Activated CD4-positive, CD25-positive, alpha-beta regulatory T cell (primary cell): ENCODE data around the gene BANP.
"Not testable (repeated sequence)": the region's sequence is repeated elsewhere in the genome, so short reads cannot be mapped to it uniquely, and the experiment has no call there.

Source experiments
- DNase-seq, 4 experiments: peaks; one replicate each; lab custom pipeline; 2025; lab: John Stamatoyannopoulos, UW

The BANP gene

DNA sequence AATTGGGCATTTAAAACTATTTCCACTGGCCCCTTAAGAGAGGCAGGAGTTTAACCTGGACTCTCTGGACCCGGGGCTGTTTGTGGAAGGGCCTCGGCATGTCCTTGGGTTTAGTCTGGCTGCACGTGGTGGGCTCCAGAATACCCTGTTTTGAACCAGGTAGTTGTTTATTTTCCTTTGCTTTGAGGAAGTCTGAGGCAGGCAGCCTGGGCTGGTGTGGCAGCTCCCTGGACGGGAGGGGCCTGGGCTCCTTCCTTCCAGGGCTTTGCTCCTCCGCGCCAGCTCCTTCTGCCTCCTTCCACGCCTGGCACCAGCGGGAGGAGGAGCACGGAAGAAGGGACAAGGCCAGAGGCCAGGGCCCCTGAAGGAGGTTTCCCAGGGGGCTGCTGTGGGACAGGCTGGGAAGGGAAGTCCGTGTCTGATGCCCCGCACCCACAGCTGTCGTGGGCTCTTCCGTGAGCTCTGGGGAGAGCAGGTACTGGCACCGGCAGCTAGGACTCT is 15.5 kb downstream of the BANP start:
- DNase-seq = no peak

DNA sequence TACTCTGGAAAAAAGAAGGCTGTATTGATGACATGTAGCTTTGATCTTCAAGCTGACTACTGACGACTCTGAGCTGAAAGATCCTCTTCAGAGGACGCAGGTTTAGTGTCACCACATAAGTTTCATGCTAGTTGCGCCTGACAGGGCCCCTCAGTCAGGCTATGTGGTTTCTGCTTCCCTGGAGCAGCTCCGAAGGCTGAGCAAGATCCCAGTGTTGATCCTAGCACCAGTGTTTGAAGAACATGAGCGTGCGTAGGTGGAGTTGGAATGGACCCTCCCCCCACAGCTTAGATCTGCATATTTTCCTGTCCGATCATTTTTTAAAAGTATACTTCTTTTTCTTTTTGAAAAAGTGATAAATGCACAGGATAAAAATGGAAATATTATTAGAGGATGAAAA is 17.3 kb downstream of the BANP start:
- no peak for DNase-seq

DNA sequence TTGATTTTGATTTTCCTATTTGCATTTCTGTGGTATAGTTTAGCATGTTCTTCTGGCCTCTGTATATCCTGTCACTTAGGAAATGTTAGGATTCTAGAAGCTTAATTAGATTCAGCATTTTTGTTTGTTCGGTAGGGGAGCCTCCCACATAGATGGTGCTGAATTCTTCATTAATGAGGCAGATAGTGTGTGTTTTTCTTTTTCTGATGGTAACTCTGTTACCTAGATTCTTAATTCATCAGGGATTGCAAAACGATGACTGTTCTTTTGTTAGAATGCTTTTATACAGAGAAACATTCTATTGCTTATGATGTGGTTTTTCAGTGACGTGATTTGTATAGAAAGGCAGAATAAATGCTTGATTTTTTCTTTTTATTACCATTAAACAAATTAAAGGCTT is 19.0 kb downstream of the BANP start:
- DNase-seq = no peak

DNA sequence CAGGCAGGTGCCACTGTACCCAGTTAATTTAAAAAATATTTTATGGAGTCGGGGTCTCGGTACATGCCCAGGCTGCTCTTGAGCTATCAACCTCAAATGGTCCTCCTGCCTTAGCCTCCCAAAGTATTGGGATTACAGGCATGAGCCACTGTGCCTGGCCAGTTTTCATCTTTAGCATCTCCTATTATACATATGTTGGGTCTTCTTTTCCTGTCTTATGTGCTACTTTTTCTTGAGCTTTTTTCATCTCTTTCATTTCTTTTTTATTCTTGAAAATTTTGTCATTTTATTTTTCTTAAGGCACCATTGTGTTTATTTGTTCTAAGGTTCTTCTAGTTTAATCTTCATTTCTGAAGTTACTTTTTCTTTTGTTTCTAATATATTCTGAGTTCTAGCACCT is 20.7 kb downstream of the BANP start:
- no peak for DNase-seq

DNA sequence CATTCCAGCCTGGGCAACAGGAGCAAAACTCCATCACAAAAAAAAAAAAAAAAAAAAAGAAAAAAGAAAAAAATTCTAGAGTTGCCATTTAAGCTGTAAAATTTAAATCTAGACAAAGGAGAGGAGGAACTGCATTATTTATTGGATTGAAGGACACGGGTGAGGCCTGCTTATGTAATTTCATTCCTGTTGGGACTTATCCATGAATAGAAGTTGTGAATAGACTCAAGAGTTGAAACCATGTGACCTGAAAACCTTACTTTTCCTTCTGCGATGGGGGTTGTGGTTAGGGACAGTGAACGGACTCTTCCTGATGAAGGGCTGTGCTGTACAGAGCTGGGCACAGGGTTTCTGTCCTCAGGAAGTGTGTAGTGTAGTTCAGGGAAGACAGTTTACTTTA is 22.5 kb downstream of the BANP start:
- DNase-seq = no peak

DNA sequence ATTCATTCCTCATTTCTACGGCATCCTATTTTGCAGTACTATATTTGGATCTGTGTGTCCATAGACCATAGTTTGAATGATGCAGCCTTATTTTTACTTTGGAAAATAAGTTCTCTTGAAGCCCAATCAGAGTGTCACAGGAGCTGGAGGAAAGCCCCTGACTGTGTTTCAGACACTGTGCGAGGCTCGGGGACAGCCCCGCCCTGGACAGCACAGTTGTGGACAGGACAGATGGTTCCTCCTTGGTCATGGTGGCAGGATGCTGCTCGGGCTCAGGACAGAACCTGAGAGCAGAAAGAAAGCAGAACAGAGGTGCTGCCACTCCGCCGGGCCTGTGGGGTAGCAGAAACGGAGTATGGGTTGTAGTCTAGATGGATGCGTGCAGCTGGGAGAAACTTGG is 22.9 kb downstream of the BANP start:
- no peak for DNase-seq

DNA sequence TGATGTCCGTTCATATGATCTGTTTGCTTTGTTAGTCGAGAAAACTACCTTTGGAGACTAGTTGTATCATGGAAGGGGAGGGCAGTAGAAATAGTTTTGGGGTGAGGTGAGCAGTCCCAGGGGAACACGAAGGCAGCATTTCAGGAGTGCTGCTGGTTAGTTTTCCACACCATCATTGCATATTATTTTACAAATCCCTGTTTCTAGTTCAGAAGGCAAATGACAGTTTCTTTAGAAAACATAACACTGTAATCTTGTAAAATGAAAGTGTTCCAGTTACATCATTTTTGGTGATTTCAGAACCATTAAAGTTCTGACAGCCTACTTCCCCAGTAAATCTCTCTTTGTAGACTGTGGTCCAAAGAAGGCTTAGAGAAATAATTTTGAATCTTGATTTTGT is 25.4 kb downstream of the BANP start:
- DNase-seq = no peak

DNA sequence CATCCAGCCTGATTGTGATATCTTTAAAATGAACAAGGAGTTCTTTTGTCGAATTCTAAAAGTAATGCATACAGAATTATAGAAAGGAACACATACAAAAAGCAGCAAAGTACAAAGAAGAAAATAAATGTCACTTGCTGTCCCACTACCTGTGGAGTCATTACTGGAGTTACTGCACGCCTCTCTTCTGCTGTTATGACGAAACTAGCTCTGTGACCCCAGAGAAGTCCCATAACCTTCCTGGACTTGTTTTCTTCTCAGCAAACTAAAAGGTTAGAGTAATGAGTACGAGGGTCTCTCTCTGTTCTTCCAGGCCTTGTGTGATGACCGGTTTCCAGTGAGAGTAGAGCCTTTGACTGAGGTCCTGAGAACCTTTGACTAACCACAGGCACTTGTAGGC is 26.9 kb downstream of the BANP start:
- DNase-seq = no peak

DNA sequence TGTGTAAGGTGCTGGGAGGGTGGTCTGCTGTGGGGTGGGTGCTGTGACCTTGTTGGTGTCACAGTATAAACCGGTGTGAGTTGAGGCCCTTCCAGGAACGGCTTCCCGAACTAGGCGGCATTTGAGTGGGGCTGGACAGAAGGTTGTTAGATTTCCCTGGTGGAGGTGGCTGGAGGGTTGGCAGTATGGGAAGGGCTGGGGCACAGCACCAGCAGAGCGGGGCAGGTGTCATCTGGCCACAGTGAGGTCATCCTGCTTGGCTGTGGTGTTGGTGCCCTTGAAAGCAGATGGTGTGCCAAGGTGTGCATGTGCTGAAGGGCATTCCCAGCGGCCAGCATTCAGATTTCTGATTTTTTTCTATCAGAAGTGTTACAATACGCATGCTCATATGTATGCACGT is 28.1 kb downstream of the BANP start:
- no peak for DNase-seq

DNA sequence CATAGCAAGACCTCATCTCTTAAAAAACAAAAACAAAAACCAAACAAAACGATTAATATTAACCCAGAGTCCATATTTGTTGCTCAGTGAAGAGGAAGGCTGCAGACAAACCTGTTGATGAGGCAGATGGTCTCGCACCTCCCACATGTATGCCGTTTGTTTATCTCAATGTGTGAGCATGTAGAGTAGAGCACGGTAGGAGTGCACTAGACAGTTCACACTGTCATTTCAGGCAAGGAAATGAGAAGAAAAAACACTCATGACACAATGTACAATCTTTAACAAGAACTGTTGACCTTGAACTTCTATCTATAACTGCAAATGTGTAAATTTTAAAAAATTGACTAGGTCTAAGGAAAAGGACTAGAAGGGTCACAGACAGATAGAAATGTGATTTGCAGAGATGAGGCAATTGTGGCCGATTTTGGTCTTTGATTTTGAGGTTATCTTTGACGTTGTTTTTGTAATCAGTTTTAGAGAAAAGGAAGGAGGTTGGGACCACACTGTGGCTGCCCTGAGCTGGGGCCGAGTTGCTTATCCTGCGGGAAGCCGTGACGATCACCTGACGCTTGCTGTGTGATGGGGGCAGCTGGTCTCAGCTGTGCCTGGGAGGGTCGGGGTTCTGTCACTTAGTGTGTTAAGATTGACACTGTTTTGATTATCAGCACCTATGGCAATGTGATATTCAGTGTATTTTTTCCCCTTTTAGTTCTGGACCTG is 28.8 kb downstream of the BANP start:
- DNase-seq = not testable (repeated sequence)

DNA sequence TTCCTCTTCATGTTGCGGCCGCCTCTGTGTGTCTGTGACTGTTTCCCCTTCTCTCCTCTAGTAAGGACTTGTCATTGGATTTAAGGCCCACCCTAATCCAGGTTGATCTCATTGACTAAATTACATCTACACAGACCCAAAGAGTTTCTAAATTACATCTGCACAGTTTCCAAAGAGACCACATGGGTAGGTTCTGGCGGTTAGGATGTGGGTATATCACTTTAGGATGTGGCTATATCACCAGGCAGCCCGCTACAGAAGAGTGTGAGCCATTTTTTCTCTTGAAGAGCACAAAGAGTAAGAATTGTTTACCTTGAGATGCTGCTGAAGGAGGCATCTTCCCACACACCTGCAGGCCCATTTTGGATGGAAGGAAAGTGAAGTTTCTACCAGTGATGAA is 30.1 kb downstream of the BANP start:
- DNase-seq = not testable (repeated sequence)

DNA sequence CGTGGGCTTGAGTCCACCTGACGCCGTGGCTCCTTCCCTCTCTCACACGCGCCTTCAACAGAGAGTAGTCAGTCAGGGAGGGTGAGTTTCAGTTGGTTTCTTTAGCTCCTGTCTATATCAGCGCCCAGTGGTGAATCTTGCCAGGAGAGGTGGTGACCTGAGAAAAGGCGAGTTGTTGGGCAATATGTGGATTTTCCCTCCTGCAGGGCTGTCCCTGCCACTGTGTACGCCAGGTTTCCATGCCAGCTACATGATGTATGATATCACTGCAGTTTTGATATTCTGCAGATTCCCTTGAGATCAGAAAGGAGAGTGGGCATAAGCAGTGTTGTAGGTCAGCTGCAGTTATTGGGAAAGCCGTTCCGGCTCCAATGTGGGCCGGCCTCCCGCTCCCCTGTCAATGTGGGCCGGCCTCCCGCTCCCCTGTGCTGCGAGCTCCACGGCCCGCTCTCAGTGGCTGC is 31.4 kb downstream of the BANP start:
- DNase-seq = no peak

DNA sequence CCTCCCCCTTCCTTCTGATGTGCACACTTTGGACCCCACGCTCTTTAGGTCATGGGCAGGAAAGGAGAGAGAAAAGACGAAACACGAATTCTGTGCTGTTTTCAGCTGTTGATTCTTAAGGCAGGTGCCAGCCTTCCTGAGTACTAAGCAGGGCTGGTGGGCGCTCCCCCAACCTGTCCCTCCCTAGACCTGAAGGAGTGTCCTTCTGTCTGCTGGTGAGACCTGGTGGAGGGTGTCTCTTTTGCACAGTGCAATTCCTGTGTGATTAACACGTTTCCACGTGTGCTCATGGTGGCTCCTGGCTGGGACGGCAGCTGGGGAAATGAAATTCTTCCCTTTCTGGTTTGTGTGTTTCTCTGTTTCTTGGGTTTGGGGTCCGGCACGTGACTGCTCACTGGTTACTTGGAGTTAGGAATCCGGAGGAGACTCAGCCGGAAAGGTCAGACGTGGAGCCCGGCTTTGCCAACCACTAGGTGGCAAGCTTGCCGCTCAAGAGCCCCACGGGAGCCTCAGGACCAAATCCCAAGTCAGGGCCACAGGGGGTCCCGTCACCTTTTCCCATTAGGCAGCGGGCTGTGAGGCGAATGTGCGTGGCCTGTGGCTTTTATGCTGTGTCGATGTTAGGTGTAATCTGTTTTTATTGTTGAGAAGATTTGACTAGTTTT is 32.0 kb downstream of the BANP start:
- not testable (repeated sequence) for DNase-seq

DNA sequence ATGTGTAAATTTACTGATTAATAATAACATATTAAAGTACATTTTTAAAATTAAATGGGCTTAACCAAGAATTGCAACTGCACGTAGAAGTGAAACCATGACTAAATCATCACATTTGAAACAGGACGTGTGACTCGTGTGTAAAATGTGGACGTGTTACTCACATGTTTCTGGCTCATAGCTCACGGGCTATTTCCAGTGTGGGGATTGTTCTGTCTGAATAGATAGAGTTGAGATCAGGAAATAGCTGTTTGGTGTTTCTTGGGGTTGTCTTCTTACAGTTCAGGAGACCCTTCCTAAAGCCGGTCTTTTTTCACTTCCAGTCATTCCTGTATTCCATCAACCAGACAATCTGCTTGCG is 32.5 kb downstream of the BANP start:
- DNase-seq = not testable (repeated sequence)

DNA sequence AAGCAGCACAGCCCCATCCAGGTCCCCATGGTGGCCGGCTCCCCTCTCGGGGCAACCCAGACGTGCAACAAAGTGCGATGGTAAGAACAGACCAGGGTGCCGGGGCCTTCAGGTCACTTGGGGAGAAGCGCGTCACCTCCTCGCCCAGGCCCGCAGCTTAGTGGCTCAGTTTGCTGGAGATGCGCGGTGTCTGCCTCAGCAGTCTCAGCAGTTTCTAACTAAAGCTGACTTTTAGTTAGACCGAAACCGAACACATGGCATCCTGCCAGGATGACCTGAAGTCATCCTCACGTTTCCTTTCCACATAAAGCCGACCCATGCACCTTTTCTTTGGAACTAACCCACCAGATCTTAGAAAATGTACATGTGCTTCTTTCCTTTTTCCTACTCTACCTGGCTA is 32.9 kb downstream of the BANP start:
- DNase-seq = not testable (repeated sequence)

DNA sequence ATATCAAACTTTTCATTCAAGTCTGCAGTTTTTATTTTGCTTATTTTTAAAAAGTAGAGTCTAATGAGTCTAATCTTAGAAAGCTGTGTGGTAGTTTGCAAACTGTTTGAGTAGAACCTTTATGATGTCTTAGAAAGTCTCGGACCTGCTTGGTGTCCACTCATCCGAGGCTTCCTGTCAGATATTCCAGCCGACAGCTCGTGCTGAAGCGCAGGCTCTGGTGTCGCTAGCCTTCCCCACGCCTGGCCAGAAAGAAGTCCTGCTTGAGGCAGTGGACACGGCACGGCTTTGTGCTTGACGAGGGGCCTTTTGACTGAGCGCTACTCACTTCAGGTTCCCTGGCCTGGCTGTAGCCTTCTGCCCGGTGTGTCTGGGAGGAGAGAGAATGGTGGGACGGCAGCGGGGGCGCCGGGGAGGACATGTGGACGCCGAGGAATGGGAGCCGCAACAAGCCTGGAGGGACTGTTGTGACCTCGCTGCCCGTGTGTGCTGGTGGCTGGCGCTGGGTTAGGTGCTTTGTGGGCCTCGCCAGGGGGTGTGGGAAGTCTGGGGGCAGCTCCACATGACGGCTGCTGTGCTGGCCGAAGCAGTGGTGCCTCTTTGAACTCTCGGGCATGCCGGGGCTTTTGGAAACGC is 33.5 kb downstream of the BANP start:
- DNase-seq = no peak

DNA sequence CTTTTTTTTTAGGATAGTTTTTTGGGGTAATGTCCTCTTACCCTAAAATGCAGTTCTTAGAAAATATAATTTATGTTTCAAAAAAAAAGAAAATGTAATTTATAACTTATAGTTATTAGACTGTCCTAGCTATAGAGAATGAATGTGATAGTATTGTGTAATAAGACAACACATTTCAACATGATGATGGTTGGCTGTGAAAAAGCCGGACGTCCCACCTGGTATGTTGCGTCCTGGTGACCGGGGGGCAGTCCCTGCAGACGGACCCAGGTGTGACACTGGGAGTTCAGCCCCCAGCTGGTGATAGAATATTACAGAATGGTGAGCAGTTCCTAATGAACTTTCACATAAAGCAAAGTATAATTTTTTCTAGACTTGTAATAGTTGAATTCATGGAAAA is 34.3 kb downstream of the BANP start:
- DNase-seq = not testable (repeated sequence)

DNA sequence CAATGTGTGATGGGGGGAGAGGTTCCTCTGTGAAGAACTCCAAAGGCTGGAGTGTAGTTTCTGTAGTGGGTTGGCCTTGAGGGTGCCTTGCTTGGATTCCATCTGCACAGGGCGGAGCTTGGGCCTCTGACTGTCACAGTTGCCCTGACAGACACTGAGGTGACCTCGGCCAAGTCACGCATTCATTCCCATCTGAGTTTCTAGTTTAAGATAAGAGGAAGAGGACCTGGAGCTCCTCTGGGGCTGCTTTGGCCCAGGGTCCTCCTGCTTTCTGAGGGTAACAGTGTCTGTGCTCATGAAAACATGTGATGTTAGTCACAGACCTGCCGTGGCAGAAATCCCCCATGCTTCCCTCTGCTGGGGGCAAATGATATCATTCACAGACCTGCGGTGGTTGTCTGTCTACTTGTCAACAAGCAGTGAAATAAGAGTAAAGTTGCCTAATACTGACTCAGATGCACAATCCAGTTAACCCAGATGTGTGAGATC is 35.2 kb downstream of the BANP start:
- DNase-seq = peak in 2 of 4 experiments; percentile 21 to 39

DNA sequence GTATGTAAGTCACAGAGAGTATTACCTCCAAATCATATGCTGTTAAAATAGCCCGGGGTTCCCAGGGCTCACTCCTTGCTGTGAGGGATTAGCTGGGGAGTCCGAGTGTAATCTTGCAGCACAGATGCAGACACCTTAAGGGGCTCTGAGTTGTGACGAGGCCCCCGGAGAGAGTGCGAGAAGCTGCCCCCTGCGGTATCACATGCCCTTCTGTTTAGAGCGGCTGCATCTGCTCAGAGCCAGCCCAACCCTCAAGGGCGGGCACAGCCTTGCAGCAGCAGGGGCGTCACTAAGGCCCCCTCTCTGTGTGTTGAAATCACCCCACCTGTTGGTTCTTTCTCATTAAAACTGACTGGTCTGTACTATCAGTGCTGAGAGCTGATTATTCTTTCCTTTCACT is 37.4 kb downstream of the BANP start:
- not testable (repeated sequence) for DNase-seq

DNA sequence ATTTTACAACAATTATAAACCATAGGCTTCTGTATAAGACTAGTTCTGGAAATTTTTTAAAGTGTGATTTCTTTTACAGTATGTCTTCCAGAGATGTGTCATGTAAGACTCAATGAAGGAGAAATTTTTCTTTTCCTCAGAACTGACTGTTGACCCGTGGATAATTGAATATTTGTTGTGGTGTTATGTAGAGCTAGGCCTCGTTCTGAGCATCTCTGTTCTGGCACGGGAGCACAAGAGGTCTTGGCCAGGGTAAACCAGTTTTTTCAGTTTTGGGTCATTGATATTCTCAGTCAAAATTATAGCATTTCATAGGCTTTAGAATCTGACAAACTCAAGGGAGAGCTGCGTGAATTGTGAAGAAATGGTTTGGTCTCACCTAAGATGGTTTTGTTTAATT is 39.0 kb downstream of the BANP start:
- not testable (repeated sequence) for DNase-seq

DNA sequence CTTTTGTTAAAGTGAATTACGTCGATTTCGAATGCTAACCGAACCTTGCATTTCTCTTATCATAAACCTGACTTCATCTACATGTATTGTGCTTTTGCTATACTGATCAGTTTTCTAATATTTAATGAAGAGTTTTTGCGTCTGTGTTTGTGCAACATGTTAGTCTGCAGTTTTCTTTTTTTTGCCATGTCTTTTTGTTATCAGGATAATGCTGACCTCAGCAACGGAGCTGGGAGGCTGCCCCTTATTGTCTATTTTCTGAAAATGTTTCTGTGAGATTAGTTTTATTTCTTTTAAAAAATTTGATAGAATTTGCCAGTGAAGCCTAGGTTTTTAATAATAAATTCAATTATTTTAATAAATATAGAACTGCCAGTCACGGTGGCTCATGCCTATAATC is 40.9 kb downstream of the BANP start:
- DNase-seq = not testable (repeated sequence)

DNA sequence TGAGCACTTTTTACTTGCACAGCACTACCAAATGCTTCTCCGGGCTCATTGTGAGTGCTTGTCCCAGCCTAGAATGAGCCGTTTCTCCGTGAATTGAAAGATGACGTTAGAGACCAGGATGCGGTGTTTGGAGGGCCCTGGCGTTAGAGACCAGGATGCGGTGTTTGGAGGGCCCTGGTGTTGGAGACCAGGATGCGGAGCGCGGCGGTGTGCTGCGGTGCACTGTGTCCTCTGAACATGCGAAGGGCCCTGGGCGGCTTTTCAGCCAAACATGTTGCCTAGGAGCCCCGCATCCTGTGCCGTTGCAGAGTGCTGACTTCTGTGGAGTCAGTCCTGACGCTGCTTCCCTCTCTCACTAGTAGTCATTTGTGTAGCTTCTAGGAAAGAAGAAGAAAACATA is 42.7 kb downstream of the BANP start:
- no peak for DNase-seq

DNA sequence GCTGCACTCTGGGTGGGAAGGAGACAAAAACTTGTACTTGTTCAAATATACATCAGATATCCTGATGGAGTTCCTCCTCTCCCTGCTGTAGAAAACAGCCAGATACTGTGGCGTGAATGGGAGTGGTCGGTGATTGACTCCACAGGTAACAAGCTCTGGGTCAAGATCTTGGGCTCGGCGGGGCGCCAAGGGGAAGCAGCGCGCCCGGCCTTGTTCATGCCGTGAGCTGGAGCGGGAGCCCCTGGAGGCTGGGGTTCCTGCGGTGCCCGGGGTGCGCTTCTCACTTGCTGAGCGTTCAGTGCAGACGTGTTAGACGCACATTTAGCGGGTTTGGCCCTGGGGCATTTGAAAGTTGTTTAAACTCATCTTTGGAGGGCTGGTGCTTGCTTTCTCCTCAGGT is 44.4 kb downstream of the BANP start:
- DNase-seq = no peak
